RWPE2 (cell line): Measurements from ENCODE around the gene PLB1.
A peak's percentile ranks its signal among the peaks of the same experiment; 100 is the strongest.

Experiments
- ATAC-seq: fragments of 200-7000 bp; cut with Tn5 transposase; 3 replicates; pipeline ENCODE4 v1.9.1; 2021; ENCODE audit warnings: low read depth
- DNase-seq: peaks from one replicate; pipeline ENCODE4 v3.0.0-alpha.2; 2020; ENCODE audit warnings: low spot score
- H3K27ac ChIP-seq: fragments of 450-650 bp; 2 replicates; pipeline ENCODE4 v1.5.1; 2017; ENCODE audit warnings: mild to moderate bottlenecking; ENCODE audit not compliant: poor library complexity, severe bottlenecking
- H3K27me3 ChIP-seq: fragments of 250-450 bp; sonication (Bioruptor Pico); 2 replicates; pipeline ENCODE4 v1.5.1; 2021; ENCODE audit warnings: mild to moderate bottlenecking, moderate library complexity; ENCODE audit not compliant: insufficient read depth, poor library complexity, severe bottlenecking
- H3K36me3 ChIP-seq: fragments of 250-450 bp; sonication (Bioruptor Pico); 2 replicates; pipeline ENCODE4 v1.5.1; 2020; ENCODE audit warnings: low read depth, mild to moderate bottlenecking, moderate library complexity
- H3K4me1 ChIP-seq: fragments of 250-450 bp; sonication (Bioruptor Pico); 2 replicates; pipeline ENCODE4 v1.5.1; 2021; ENCODE audit warnings: mild to moderate bottlenecking, moderate library complexity; ENCODE audit not compliant: insufficient read depth, poor library complexity, severe bottlenecking
- H3K4me3 ChIP-seq: fragments of 250-450 bp; sonication (Bioruptor Pico); 2 replicates; pipeline ENCODE4 v1.5.1; 2021; ENCODE audit warnings: mild to moderate bottlenecking, moderate library complexity; ENCODE audit not compliant: severe bottlenecking
- H3K9me3 ChIP-seq: fragments of 250-450 bp; sonication (Bioruptor Pico); 2 replicates; pipeline ENCODE4 v1.5.1; 2021; ENCODE audit warnings: mild to moderate bottlenecking, moderate library complexity; ENCODE audit not compliant: severe bottlenecking
- CTCF ChIP-seq: fragments of 450-650 bp; IDR thresholded peaks from one replicate; pipeline ENCODE4 v1.5.1; 2017; ENCODE audit warnings: mild to moderate bottlenecking, moderate library complexity; ENCODE audit not compliant: poor library complexity, severe bottlenecking

Gene PLB1

GRCh38 chr2:28653892-28654662 is 158.2 kb downstream of the PLB1 start:
- peaks cover 59% of the 10 kb centered on the region for H3K4me1 ChIP-seq
- ATAC-seq (no peak), DNase-seq (no peak)
- no peaks in the 10 kb centered on the region for H3K9me3 ChIP-seq
- no peaks in the 10 kb centered on the region for H3K36me3 ChIP-seq
- TF ChIP-seq CTCF, result no peak
- H3K27ac ChIP-seq, result peak overlapping the region; percentile 95
- H3K4me3 ChIP-seq, result no peak overlapping the region
- H3K27me3 ChIP-seq, result no peaks in the 10 kb centered on the region

GRCh38 chr2:28654663-28655320 is 158.9 kb downstream of the PLB1 start:
- Histone ChIP-seq H3K36me3 (no peaks in the 10 kb centered on the region), H3K9me3 (no peaks in the 10 kb centered on the region), H3K27ac (peak overlapping the region; percentile 95), H3K4me1 (peaks cover 52% of the 10 kb centered on the region), H3K27me3 (no peaks in the 10 kb centered on the region), H3K4me3 (no peak overlapping the region)
- ATAC-seq (peak; percentile 38; the same call in 1 of the 3 replicates), DNase-seq (no peak)
- TF ChIP-seq CTCF, result no peak

- ATAC-seq (peak; percentile 12; the same call in 1 of the 3 replicates), DNase-seq (no peak)
- H3K9me3 ChIP-seq, result no peaks in the 10 kb centered on the region
- H3K4me3 ChIP-seq, result no peak overlapping the region
- peaks cover 43% of the 10 kb centered on the region for H3K4me1 ChIP-seq
- H3K36me3 ChIP-seq, result no peaks in the 10 kb centered on the region
- no peak for TF ChIP-seq CTCF
- H3K27ac ChIP-seq, result peak overlapping the region; percentile 43
- no peaks in the 10 kb centered on the region for H3K27me3 ChIP-seq
Measured at GRCh38 chr2:28656937-28657615, 161.2 kb downstream of the PLB1 start.

- Histone ChIP-seq H3K4me1 (peaks cover 49% of the 10 kb centered on the region), H3K36me3 (no peaks in the 10 kb centered on the region), H3K27ac (peak overlapping the region; percentile 43), H3K27me3 (no peaks in the 10 kb centered on the region), H3K4me3 (no peak overlapping the region), H3K9me3 (no peaks in the 10 kb centered on the region)
- no peak for TF ChIP-seq CTCF
- DNase-seq (no peak), ATAC-seq (0 out of 3 replicates have a peak, but pooled peaks have one; percentile 21)
Measured at GRCh38 chr2:28658369-28658768, 162.5 kb downstream of the PLB1 start.
